SK-N-SH treated with all-trans-retinoic acid at 6 μM for 48 hours (cell line): Measurements from ENCODE around the gene MOV10L1.

Experiments used
- ATAC-seq: fragments of 200-7000 bp; cut with Tn5 transposase; 3 replicates; pipeline ENCODE4 v1.9.1; 2020; ENCODE audit warnings: mild to moderate bottlenecking, moderate library complexity
- CSDC2 ChIP-seq: fragments of 250-450 bp; sonication (Bioruptor Pico); IDR thresholded peaks from 2 replicates; pipeline ENCODE4 v1.5.0; 2020; ENCODE audit warnings: mild to moderate bottlenecking, moderate library complexity
- GLIS3 ChIP-seq: fragments of 250-450 bp; sonication (Bioruptor Pico); IDR thresholded peaks from 2 replicates; pipeline ENCODE4 v1.5.0; 2020; ENCODE audit warnings: mild to moderate bottlenecking, moderate library complexity
- ISL1 ChIP-seq: fragments of 250-450 bp; sonication (Bioruptor Pico); IDR thresholded peaks from 2 replicates; pipeline ENCODE4 v2.1.2; 2022; ENCODE audit warnings: mild to moderate bottlenecking, moderate library complexity
- OSR1 ChIP-seq: fragments of 250-450 bp; sonication (Bioruptor Pico); IDR thresholded peaks from 2 replicates; pipeline ENCODE4 v1.8.0; 2022; ENCODE audit warnings: moderate library complexity, mild to moderate bottlenecking, inconsistent platforms
- SNAI2 ChIP-seq: fragments of 250-450 bp; sonication (Bioruptor Pico); IDR thresholded peaks from 2 replicates; pipeline ENCODE4 v1.5.0; 2020; ENCODE audit warnings: mild to moderate bottlenecking, moderate library complexity
- TCF4 ChIP-seq: fragments of 250-450 bp; sonication (Bioruptor Pico); IDR thresholded peaks from 2 replicates; pipeline ENCODE4 v1.8.0; 2021; ENCODE audit warnings: mild to moderate bottlenecking, moderate library complexity, borderline replicate concordance
- ZC3H10 ChIP-seq: fragments of 250-450 bp; sonication (Bioruptor Pico); IDR thresholded peaks from 2 replicates; pipeline ENCODE4 v1.5.1; 2021; ENCODE audit warnings: mild to moderate bottlenecking, moderate library complexity
- ZFP3 ChIP-seq: fragments of 250-450 bp; sonication (Bioruptor Pico); IDR thresholded peaks from 2 replicates; pipeline ENCODE4 v1.5.0; 2020; ENCODE audit warnings: mild to moderate bottlenecking, moderate library complexity
- ZFP30 ChIP-seq: fragments of 450-650 bp; formaldehyde crosslinking; IDR thresholded peaks from 2 replicates; pipeline ENCODE4 v1.5.0; 2022; ENCODE audit warnings: mild to moderate bottlenecking, moderate library complexity
- ZNF70 ChIP-seq: fragments of 450-650 bp; formaldehyde crosslinking; IDR thresholded peaks from 2 replicates; pipeline ENCODE4 v1.5.0; 2020; ENCODE audit warnings: mild to moderate bottlenecking, moderate library complexity
- TF ChIP-seq, protein P1 (sequence below): fragments of 250-450 bp; sonication (Bioruptor Pico); IDR thresholded peaks from 2 replicates; pipeline ENCODE4 v1.8.0; 2020; ENCODE audit warnings: mild to moderate bottlenecking, moderate library complexity, borderline replicate concordance
- TF ChIP-seq, protein P2 (sequence below): fragments of 250-450 bp; sonication (Bioruptor Pico); IDR thresholded peaks from 2 replicates; pipeline ENCODE4 v1.5.1; 2020; ENCODE audit warnings: low read depth, mild to moderate bottlenecking, moderate library complexity
- TF ChIP-seq, protein P3 (sequence below): fragments of 250-450 bp; sonication (Bioruptor Pico); IDR thresholded peaks from 2 replicates; pipeline ENCODE4 v1.5.1; 2021; ENCODE audit warnings: mild to moderate bottlenecking, moderate library complexity
- TF ChIP-seq, protein P4 (sequence below): fragments of 250-450 bp; sonication (Bioruptor Pico); IDR thresholded peaks from 2 replicates; pipeline ENCODE4 v1.5.0; 2020; ENCODE audit warnings: mild to moderate bottlenecking, moderate library complexity

MOV10L1 gene

DNA sequence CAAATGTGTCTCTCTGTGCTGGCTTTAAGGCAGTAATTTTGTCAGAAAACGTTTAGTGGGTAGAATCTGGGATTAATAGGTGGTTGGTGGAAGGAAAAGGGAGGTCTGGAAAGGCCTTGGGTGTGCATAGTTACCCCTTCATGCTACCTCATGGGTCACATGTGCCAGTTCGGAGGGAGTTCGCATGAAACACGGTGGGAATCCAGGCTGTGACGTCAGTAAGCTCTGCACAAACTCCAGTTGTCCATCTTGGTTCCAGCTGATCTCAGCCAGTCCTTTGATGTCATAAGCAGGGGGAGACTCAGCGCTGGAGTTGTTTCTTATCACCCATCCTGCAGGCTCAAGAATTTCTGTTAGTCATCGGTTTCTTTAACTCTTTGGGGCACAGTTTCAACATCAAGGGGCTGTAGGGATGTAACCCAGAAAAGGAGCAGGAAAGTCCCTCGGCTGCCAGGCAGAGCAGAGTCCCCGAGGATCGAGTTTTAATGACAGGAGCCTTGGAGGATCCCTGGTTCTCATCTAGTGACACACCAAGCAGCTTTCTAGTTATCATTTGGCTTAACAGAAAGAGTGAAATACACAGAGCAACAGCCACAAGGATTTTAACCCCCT is 28.9 kb downstream of the MOV10L1 start:
- TF ChIP-seq ZFP3 (CRISPR knock-in tag) (peak; percentile 69; the same call in 1 of the 2 replicates), TCF4 (CRISPR knock-in tag) (0 out of 2 replicates have a peak, but pooled peaks have one; percentile 48), ISL1 (CRISPR knock-in tag) (peak; percentile 63), SNAI2 (peak; percentile 64; the same call in 1 of the 2 replicates), CSDC2 (CRISPR knock-in tag) (peak; percentile 50; the same call in 1 of the 2 replicates)
- TF ChIP-seq, protein P1, sequence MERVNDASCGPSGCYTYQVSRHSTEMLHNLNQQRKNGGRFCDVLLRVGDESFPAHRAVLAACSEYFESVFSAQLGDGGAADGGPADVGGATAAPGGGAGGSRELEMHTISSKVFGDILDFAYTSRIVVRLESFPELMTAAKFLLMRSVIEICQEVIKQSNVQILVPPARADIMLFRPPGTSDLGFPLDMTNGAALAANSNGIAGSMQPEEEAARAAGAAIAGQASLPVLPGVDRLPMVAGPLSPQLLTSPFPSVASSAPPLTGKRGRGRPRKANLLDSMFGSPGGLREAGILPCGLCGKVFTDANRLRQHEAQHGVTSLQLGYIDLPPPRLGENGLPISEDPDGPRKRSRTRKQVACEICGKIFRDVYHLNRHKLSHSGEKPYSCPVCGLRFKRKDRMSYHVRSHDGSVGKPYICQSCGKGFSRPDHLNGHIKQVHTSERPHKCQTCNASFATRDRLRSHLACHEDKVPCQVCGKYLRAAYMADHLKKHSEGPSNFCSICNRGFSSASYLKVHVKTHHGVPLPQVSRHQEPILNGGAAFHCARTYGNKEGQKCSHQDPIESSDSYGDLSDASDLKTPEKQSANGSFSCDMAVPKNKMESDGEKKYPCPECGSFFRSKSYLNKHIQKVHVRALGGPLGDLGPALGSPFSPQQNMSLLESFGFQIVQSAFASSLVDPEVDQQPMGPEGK (CRISPR knock-in tag): no peak
- TF ChIP-seq, protein P2, sequence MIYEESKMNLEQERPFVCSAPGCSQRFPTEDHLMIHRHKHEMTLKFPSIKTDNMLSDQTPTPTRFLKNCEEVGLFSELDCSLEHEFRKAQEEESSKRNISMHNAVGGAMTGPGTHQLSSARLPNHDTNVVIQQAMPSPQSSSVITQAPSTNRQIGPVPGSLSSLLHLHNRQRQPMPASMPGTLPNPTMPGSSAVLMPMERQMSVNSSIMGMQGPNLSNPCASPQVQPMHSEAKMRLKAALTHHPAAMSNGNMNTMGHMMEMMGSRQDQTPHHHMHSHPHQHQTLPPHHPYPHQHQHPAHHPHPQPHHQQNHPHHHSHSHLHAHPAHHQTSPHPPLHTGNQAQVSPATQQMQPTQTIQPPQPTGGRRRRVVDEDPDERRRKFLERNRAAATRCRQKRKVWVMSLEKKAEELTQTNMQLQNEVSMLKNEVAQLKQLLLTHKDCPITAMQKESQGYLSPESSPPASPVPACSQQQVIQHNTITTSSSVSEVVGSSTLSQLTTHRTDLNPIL (CRISPR knock-in tag): peak; percentile 92
- TF ChIP-seq, protein P3, sequence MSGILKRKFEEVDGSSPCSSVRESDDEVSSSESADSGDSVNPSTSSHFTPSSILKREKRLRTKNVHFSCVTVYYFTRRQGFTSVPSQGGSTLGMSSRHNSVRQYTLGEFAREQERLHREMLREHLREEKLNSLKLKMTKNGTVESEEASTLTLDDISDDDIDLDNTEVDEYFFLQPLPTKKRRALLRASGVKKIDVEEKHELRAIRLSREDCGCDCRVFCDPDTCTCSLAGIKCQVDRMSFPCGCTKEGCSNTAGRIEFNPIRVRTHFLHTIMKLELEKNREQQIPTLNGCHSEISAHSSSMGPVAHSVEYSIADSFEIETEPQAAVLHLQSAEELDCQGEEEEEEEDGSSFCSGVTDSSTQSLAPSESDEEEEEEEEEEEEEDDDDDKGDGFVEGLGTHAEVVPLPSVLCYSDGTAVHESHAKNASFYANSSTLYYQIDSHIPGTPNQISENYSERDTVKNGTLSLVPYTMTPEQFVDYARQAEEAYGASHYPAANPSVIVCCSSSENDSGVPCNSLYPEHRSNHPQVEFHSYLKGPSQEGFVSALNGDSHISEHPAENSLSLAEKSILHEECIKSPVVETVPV (CRISPR knock-in tag): no peak
- TF ChIP-seq, protein P4, sequence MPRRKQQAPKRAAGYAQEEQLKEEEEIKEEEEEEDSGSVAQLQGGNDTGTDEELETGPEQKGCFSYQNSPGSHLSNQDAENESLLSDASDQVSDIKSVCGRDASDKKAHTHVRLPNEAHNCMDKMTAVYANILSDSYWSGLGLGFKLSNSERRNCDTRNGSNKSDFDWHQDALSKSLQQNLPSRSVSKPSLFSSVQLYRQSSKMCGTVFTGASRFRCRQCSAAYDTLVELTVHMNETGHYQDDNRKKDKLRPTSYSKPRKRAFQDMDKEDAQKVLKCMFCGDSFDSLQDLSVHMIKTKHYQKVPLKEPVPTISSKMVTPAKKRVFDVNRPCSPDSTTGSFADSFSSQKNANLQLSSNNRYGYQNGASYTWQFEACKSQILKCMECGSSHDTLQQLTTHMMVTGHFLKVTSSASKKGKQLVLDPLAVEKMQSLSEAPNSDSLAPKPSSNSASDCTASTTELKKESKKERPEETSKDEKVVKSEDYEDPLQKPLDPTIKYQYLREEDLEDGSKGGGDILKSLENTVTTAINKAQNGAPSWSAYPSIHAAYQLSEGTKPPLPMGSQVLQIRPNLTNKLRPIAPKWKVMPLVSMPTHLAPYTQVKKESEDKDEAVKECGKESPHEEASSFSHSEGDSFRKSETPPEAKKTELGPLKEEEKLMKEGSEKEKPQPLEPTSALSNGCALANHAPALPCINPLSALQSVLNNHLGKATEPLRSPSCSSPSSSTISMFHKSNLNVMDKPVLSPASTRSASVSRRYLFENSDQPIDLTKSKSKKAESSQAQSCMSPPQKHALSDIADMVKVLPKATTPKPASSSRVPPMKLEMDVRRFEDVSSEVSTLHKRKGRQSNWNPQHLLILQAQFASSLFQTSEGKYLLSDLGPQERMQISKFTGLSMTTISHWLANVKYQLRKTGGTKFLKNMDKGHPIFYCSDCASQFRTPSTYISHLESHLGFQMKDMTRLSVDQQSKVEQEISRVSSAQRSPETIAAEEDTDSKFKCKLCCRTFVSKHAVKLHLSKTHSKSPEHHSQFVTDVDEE (CRISPR knock-in tag): no peak
- ATAC-seq: peak; percentile 60

DNA sequence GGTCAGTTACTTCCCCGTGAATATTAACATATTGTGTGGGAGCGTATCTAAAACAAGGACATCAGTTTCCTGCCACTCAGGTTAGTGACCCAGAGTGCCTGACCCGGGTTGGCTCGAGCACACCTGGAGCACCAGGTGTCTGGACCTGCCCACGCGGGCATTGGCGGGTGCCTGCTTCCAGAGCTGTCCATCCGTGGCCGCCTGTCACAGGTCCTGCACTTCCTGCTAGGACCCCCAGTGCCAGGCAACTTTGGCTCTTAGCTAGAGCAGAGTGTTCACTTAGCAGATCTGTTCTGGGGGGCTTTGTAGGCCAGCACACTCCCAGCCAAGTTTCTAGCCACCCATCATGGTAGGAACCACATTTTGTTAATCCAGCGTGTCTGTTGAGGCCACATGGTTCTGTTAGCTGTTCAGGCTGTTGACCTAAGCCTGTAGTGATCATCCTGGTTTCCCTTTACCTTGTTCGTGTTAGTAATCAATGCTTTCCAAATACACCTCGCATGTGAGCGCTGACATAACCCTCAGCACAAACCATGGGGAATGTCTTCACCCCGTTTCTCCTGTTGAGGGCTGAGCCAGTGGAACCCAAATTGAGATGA is 29.5 kb downstream of the MOV10L1 start:
- ATAC-seq: no peak

DNA sequence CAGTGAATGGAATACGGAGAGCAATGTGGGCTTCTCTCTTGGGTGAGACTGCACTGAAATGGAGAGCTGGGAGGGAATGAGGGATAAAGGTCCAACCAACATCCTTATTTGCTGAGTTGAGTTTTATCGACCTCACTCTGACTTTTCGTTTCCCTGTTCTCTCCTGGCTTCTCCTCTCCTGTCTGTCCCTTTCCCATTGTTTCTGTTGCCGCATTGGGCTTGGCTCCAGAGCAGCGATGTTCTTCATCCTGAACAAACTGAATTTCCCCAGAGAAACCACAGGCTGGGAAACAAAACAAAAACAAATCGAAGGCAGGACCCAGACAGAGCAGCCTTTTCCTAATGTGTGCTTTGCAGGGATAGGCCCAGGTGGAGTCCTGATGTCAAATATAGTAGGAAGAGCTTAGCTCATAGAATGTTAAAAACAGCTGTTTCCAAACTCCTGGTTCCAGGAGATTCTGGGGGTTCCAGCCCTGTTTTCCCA is 30.0 kb downstream of the MOV10L1 start:
- no peak for ATAC-seq
- TF ChIP-seq ZFP30 (CRISPR knock-in tag) (no peak), ISL1 (CRISPR knock-in tag) (no peak), ZC3H10 (CRISPR knock-in tag) (no peak)
- TF ChIP-seq, protein P1 (CRISPR knock-in tag): no peak

More for the DNA sequence above, 29.5 kb downstream of the MOV10L1 start:
- TF ChIP-seq, protein P4 (CRISPR knock-in tag): no peak
- TF ChIP-seq OSR1 (CRISPR knock-in tag) (no peak), ZC3H10 (CRISPR knock-in tag) (no peak), TCF4 (CRISPR knock-in tag) (no peak), CSDC2 (CRISPR knock-in tag) (no peak), ZNF70 (no peak), GLIS3 (CRISPR knock-in tag) (no peak)
